H1 (cell line): ENCODE data around the gene ELFN1. TPM values are rescaled to one million over a fixed set of nuclear protein-coding genes. Genes with fewer than 3 reads are reported as not detected.

Experiments
- CTCF ChIA-PET: fragments of 300-600 bp; sonication (Branson Sonifier 250); formaldehyde crosslinking; loops from one replicate; lab custom pipeline; 2021; ENCODE audit not compliant: partially characterized antibody; lab: Charles Lee
- POLR2A ChIA-PET: fragments of 300-600 bp; sonication (Branson Sonifier 250); formaldehyde crosslinking; loops from one replicate; lab custom pipeline; 2021; ENCODE audit warnings: inconsistent platforms; ENCODE audit not compliant: partially characterized antibody; lab: Charles Lee
- DNase-seq, 2 experiments: peaks; one replicate each; pipeline versions ENCODE4 v3.0.0 to v3.0.0-alpha.2; 2010 to 2022; ENCODE audit warnings: low spot score in 2 of 2, low read depth in 1 of 2, mixed read lengths in 1 of 2
- FAIRE-seq: peaks from 2 replicates; lab custom pipeline; 2011; peaks lifted over from hg19 to GRCh38; lab: Jason Lieb, UNC
- H2AFZ ChIP-seq: 2 replicates; pipeline ENCODE4 v1.8.1; 2012; ENCODE audit warnings: low read length, inconsistent platforms
- H2AK5ac ChIP-seq: 2 replicates; pipeline ENCODE4 v1.6.1; 2013; ENCODE audit warnings: low read depth, low read length
- H2BK120ac ChIP-seq: replicated peaks from 2 replicates; pipeline ENCODE3; 2013; ENCODE audit warnings: low read depth, low read length, inconsistent platforms
- H2BK12ac ChIP-seq: 2 replicates; pipeline ENCODE4 v1.6.1; 2013; ENCODE audit warnings: low read depth, low read length
- H2BK15ac ChIP-seq: 2 replicates; pipeline ENCODE4 v1.6.1; 2013; ENCODE audit warnings: low read length
- H2BK20ac ChIP-seq: 2 replicates; pipeline ENCODE4 v1.6.1; 2013; ENCODE audit warnings: low read length
- H2BK5ac ChIP-seq: 2 replicates; pipeline ENCODE4 v1.6.1; 2013; ENCODE audit warnings: low read depth, low read length
- H3K14ac ChIP-seq: 2 replicates; pipeline ENCODE4 v1.6.1; 2013; ENCODE audit warnings: inconsistent platforms; ENCODE audit not compliant: insufficient read length
- H3K18ac ChIP-seq: 2 replicates; pipeline ENCODE4 v1.6.1; 2013; ENCODE audit warnings: low read length; ENCODE audit errors: extremely low read depth
- H3K23ac ChIP-seq: 2 replicates; pipeline ENCODE4 v1.6.1; 2013; ENCODE audit warnings: inconsistent platforms; ENCODE audit not compliant: insufficient read length
- H3K23me2 ChIP-seq: 2 replicates; pipeline ENCODE4 v1.6.1; 2013; ENCODE audit warnings: low read depth, low read length
- H3K27ac ChIP-seq: 2 replicates; pipeline ENCODE4 v1.6.1; 2011; ENCODE audit warnings: low read depth, low read length, inconsistent platforms
- H3K27me3 ChIP-seq, 4 experiments: replicated peaks in 1 of 4; 1 replicate in 1 of 4; 2 replicates in 3 of 4; pipeline versions ENCODE4 v1.6.1 to v1.8.1; 2011 to 2013; ENCODE audit warnings: low read length in 3 of 4, mild to moderate bottlenecking in 3 of 4, inconsistent platforms in 2 of 4, mixed read lengths in 2 of 4, moderate library complexity in 1 of 4; ENCODE audit not compliant: control insufficient read depth in 3 of 4, insufficient read depth in 3 of 4; ENCODE audit errors: extremely low read depth in 1 of 4
- H3K36me3 ChIP-seq, 4 experiments: 2 replicates each; pipeline versions ENCODE4 v1.6.1 to v1.8.1; 2011 to 2013; ENCODE audit warnings: mild to moderate bottlenecking in 4 of 4, low read length in 3 of 4, moderate library complexity in 2 of 4, control low read depth in 1 of 4, inconsistent platforms in 1 of 4; ENCODE audit not compliant: insufficient read depth in 4 of 4, control insufficient read depth in 2 of 4
- H3K4ac ChIP-seq: replicated peaks from 2 replicates; pipeline ENCODE3; 2013; ENCODE audit warnings: low read length, low read depth, mixed read lengths, inconsistent platforms; ENCODE audit not compliant: insufficient read length
- H3K4me1 ChIP-seq, 4 experiments: replicated peaks in 1 of 4; 1 replicate in 1 of 4; 2 replicates in 3 of 4; pipeline versions ENCODE4 v1.6.1 to v1.8.1; 2011 to 2013; ENCODE audit warnings: low read length in 3 of 4, inconsistent platforms in 2 of 4, mixed read lengths in 1 of 4; ENCODE audit not compliant: insufficient read depth in 4 of 4, control insufficient read depth in 3 of 4
- H3K4me2 ChIP-seq, 2 experiments: 2 replicates each; pipeline versions ENCODE4 v1.6.1 to v1.8.1; 2011 to 2013; ENCODE audit warnings: low read depth in 2 of 2, low read length in 2 of 2, control low read depth in 1 of 2, inconsistent platforms in 1 of 2, mild to moderate bottlenecking in 1 of 2; ENCODE audit not compliant: insufficient read depth in 1 of 2
- H3K4me3 ChIP-seq, 4 experiments: fragments of 200-600, 300-600 bp in 1 of 4; sonication (generic), shearing (Covaris generic), sonication (Bioruptor Twin) in 1 of 4; 2 replicates each; pipeline versions ENCODE4 v1.5.1 to v1.8.1; 2011 to 2016; ENCODE audit warnings: low read length in 4 of 4, low read depth in 3 of 4, control low read depth in 2 of 4, inconsistent platforms in 2 of 4, mild to moderate bottlenecking in 2 of 4, mixed read lengths in 1 of 4, moderate library complexity in 1 of 4; ENCODE audit not compliant: insufficient read depth in 2 of 4; ENCODE audit errors: extremely low read depth in 1 of 4
- H3K56ac ChIP-seq: replicated peaks from 2 replicates; pipeline ENCODE3; 2013; ENCODE audit warnings: low read depth, mild to moderate bottlenecking, mixed read lengths, low read length, inconsistent platforms; ENCODE audit not compliant: insufficient read length
- H3K79me1 ChIP-seq: 2 replicates; pipeline ENCODE4 v1.6.1; 2013; ENCODE audit warnings: low read depth, low read length, control low read depth
- H3K79me2 ChIP-seq, 2 experiments: 2 replicates each; pipeline versions ENCODE4 v1.6.1 to v1.8.1; 2012 to 2013; ENCODE audit warnings: low read length in 2 of 2, mild to moderate bottlenecking in 2 of 2, inconsistent platforms in 1 of 2; ENCODE audit not compliant: insufficient read depth in 2 of 2, control insufficient read depth in 1 of 2
- H3K9ac ChIP-seq, 4 experiments: replicated peaks in 1 of 4; 1 replicate in 1 of 4; 2 replicates in 3 of 4; pipeline versions ENCODE4 v1.6.1 to v1.8.1; 2011 to 2013; ENCODE audit warnings: low read depth in 3 of 4, low read length in 3 of 4, control low read depth in 2 of 4, mild to moderate bottlenecking in 2 of 4, moderate library complexity in 2 of 4, inconsistent platforms in 1 of 4; ENCODE audit errors: extremely low read depth in 1 of 4
- H3K9me3 ChIP-seq, 2 experiments: 2 replicates each; pipeline versions ENCODE4 v1.6.1 to v1.8.1; 2012 to 2013; ENCODE audit warnings: mild to moderate bottlenecking in 2 of 2, moderate library complexity in 2 of 2, control low read depth in 1 of 2, inconsistent platforms in 1 of 2, low read depth in 1 of 2, low read length in 1 of 2, mixed read lengths in 1 of 2; ENCODE audit not compliant: insufficient read depth in 2 of 2
- H4K20me1 ChIP-seq, 2 experiments: replicated peaks in 1 of 2; 2 replicates each; pipeline versions ENCODE3 to v1.8.1; 2011 to 2013; ENCODE audit warnings: inconsistent platforms in 2 of 2, low read length in 2 of 2, mild to moderate bottlenecking in 1 of 2; ENCODE audit not compliant: insufficient read depth in 2 of 2, control insufficient read depth in 1 of 2
- H4K5ac ChIP-seq: 2 replicates; pipeline ENCODE4 v1.6.1; 2013; ENCODE audit warnings: low read length, low read depth, mixed read lengths, inconsistent platforms; ENCODE audit not compliant: insufficient read length
- H4K8ac ChIP-seq: 2 replicates; pipeline ENCODE4 v1.8.0; 2013; ENCODE audit warnings: mild to moderate bottlenecking, moderate library complexity, low read length, inconsistent platforms; ENCODE audit not compliant: insufficient read depth; ENCODE audit errors: extremely low read depth
- H4K91ac ChIP-seq: replicated peaks from 2 replicates; pipeline ENCODE3; 2013; ENCODE audit warnings: low read length, mixed read lengths, inconsistent platforms; ENCODE audit not compliant: insufficient read length
- JUND ChIP-seq: IDR thresholded peaks from 2 replicates; pipeline ENCODE4 v1.6.1; 2011; ENCODE audit warnings: mild to moderate bottlenecking, improper control_type of control experiment, low read length
- WGBS, 2 experiments: shearing (Covaris generic) in 1 of 2; methylation state at CpG; one replicate each; pipeline versions ENCODE4 v1.1.6 to v1.1.7; 2013 to 2015; ENCODE audit warnings: low lambda C conversion rate in 2 of 2, mixed read lengths in 2 of 2, inconsistent platforms in 1 of 2, low coverage in 1 of 2, missing lambda C conversion rate in 1 of 2; ENCODE audit not compliant: insufficient replicate concordance in 2 of 2, insufficient coverage in 1 of 2, insufficient read length in 1 of 2; ENCODE audit errors: extremely low coverage in 1 of 2, missing lambda C conversion rate in 1 of 2; 5-methylcytosine and 5-hydroxymethylcytosine counted together
- polyA plus RNA-seq, 7 experiments: library from polyadenylated mRNA; depleted of rRNA in 3 of 7; stranded (reverse) in 5 of 7; unstranded in 2 of 7; fragments of >200 nt in 5 of 7; fragments of 200-250 nt in 2 of 7; gene quantifications; 1 replicate in 5 of 7; 2 replicates in 1 of 7; 4 replicates in 1 of 7; pipeline versions ENCODE4 v1.2.1 to v1.2.3, GENCODE V29; 2011 to 2013; ENCODE audit warnings: missing spikeins in 2 of 7, mixed read lengths in 2 of 7
- total RNA-seq: library from RNA; stranded (reverse); fragmentation: NEBNext Ultra II Directional; extraction: Animal tissue kit (Norgen Biotek cat#: 25700); gene quantifications from 2 replicates; pipeline ENCODE4 v1.2.1, GENCODE V29; 2021

Gene ELFN1
- total and polyA plus RNA-seq, 2 of the 8 experiments (the other 6 are each of a cell fraction or from before 2014, with no cell fraction given) = 2.0 to 4.5 TPM

- H3K36me3 ChIP-seq = no peaks in the 10 kb centered on the region
- H4K20me1 ChIP-seq = no peaks in the 10 kb centered on the region
- no peaks in the 10 kb centered on the region for H3K79me2 ChIP-seq
- no peak overlapping the region for H3K4ac ChIP-seq
- FAIRE-seq = no peak
- H3K4me1 ChIP-seq = no peaks in the 10 kb centered on the region
- H3K4me2 ChIP-seq = no peak overlapping the region
- H3K18ac ChIP-seq = no peak overlapping the region
- no peak overlapping the region for H2AFZ ChIP-seq
- H3K79me1 ChIP-seq = no peaks in the 10 kb centered on the region
- H4K8ac ChIP-seq = no peak overlapping the region
- no peak overlapping the region for H3K27ac ChIP-seq
- TF ChIP-seq JUND = no peak
- TF ChIP-seq, all 59 proteins: peak for 0
- Histone ChIP-seq H2BK120ac (no peak overlapping the region), H4K5ac (no peak overlapping the region), H4K91ac (no peak overlapping the region), H2BK15ac (no peak overlapping the region), H3K14ac (no peak overlapping the region), H3K23me2 (no peaks in the 10 kb centered on the region), H2BK20ac (no peak overlapping the region), H3K9me3 (peaks cover 7 to 16% of the 10 kb centered on the region in 2 experiments), H2AK5ac (no peak overlapping the region), H3K27me3 (no peaks in the 10 kb centered on the region), H3K9ac (no peak overlapping the region), H3K4me3 (no peak overlapping the region), H3K56ac (no peak overlapping the region), H2BK5ac (no peak overlapping the region), H3K23ac (no peak overlapping the region), H2BK12ac (no peak overlapping the region)
- no peak for DNase-seq
- 91% methylated on average over 8 of the region's 8 CpGs; no CpG with 5 or more reads in 1 of the 2 experiments for WGBS, 2 experiments
- ChIA-PET CTCF (interaction anchor here (4.7 kb wide), 1 partner anchor 11 kb away, joined by 31 read pairs; no protein-coding TSS in a partner anchor), POLR2A (no interaction called here)
Observed at GRCh38 chr7:1639071-1639470, 31.0 kb upstream of the ELFN1 start.
